Activated T-helper 2 cell treated with anti-CD3 and anti-CD28 coated beads, Interferon-gamma antibody, Interleukin-2, Interleukin-4, amounts not matched to agents 10 μg/mL and 5 μg/mL and 100 μg/mL, durations not matched to agents 14 hours and 24 hours and 36 hours (primary cell): ENCODE data around the gene RAB7A. TPM values are rescaled to one million over a fixed set of nuclear protein-coding genes. Genes with fewer than 3 reads are reported as not detected.
"Not testable (repeated sequence)": the region's sequence is repeated elsewhere in the genome, so short reads cannot be mapped to it uniquely, and the experiment has no call there.

ENCODE experiments used
- DNase-seq: peaks from one replicate; pipeline ENCODE4 v3.0.0; 2021; ENCODE audit warnings: low spot score
- H3K27ac Mint-ChIP-seq: one replicate; pipeline ENCODE4 v1.8.0; 2021; ENCODE audit warnings: mixed read lengths
- H3K27me3 Mint-ChIP-seq: one replicate; pipeline ENCODE4 v1.8.0; 2021; ENCODE audit warnings: low read depth, mixed read lengths
- H3K36me3 Mint-ChIP-seq: one replicate; pipeline ENCODE4 v1.8.0; 2021; ENCODE audit warnings: low read depth, mixed read lengths
- H3K4me1 Mint-ChIP-seq: one replicate; pipeline ENCODE4 v1.8.0; 2021; ENCODE audit warnings: low read depth, mixed read lengths
- H3K4me3 Mint-ChIP-seq: one replicate; pipeline ENCODE4 v1.8.0; 2021; ENCODE audit warnings: low read depth, mild to moderate bottlenecking, moderate library complexity, mixed read lengths
- H3K9me3 Mint-ChIP-seq: one replicate; pipeline ENCODE4 v1.8.0; 2021; ENCODE audit warnings: mixed read lengths
- intact Hi-C: fragments of 100-400 bp; cut with micrococcal nuclease; formaldehyde crosslinking; loops from one replicate; pipeline ENCODE4 v1.15.1; 2023
- total RNA-seq: library from RNA; stranded (reverse); gene quantifications from 2 replicates; pipeline ENCODE4 v1.2.3, GENCODE V29; 2022

The RAB7A gene
- total RNA-seq, 1 donor from 2014 or later = 322 TPM

- intact Hi-C loops = no loop called here
- Mint-ChIP-seq H3K36me3 (peaks cover 3% of the 10 kb centered on the region), H3K27me3 (no peaks in the 10 kb centered on the region), H3K4me1 (no peaks in the 10 kb centered on the region), H3K4me3 (no peak overlapping the region), H3K9me3 (no peaks in the 10 kb centered on the region), H3K27ac (no peak overlapping the region)
- no peak for DNase-seq
Measured at GRCh38 chr3:128824132-128824850, 98.3 kb downstream of the RAB7A start.

- no peaks in the 10 kb centered on the region for H3K9me3 Mint-ChIP-seq
- no peaks in the 10 kb centered on the region for H3K36me3 Mint-ChIP-seq
- intact Hi-C loops = no loop called here
- H3K27ac Mint-ChIP-seq = no peak overlapping the region
- H3K4me1 Mint-ChIP-seq = no peaks in the 10 kb centered on the region
- no peak for DNase-seq
- H3K4me3 Mint-ChIP-seq = no peak overlapping the region
- no peaks in the 10 kb centered on the region for H3K27me3 Mint-ChIP-seq
Measured at GRCh38 chr3:128825117-128825725, 99.2 kb downstream of the RAB7A start.

DNA sequence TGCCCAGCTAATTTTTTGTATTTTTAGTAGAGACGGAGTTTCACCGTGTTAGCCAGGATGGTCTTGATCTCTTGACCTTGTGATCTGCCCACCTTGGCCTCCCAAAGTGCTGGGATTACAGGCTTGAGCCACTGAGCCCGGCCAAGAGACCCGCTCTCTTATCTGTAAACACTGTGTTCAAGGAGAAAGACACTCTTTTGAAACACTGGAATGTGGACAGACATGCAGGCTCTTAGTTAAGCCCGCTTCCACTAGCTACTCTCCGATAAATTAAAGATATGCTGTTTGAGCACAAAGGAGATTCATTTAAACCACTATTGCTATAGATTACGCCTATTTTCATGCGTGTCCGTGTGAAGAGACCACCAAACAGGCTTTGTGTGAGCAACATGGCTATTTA is 103.1 kb downstream of the RAB7A start:
- H3K36me3 Mint-ChIP-seq, H3K9me3 Mint-ChIP-seq, intact Hi-C loops, H3K4me1 Mint-ChIP-seq, H3K27me3 Mint-ChIP-seq, H3K4me3 Mint-ChIP-seq, H3K27ac Mint-ChIP-seq, DNase-seq: not testable (repeated sequence)

- H3K9me3 Mint-ChIP-seq, intact Hi-C loops, H3K4me1 Mint-ChIP-seq, DNase-seq, H3K27me3 Mint-ChIP-seq, H3K4me3 Mint-ChIP-seq, H3K36me3 Mint-ChIP-seq, H3K27ac Mint-ChIP-seq: not testable (repeated sequence)
Measured at GRCh38 chr3:128829925-128830625, 104.1 kb downstream of the RAB7A start.

- intact Hi-C loops, H3K4me1 Mint-ChIP-seq, H3K27me3 Mint-ChIP-seq, H3K36me3 Mint-ChIP-seq, H3K27ac Mint-ChIP-seq, H3K4me3 Mint-ChIP-seq, H3K9me3 Mint-ChIP-seq, DNase-seq: not testable (repeated sequence)
Measured at GRCh38 chr3:128830762-128831161, 104.8 kb downstream of the RAB7A start.

GRCh38 chr3:128832979-128833378 is 107.0 kb downstream of the RAB7A start:
- H3K4me1 Mint-ChIP-seq, H3K4me3 Mint-ChIP-seq, H3K9me3 Mint-ChIP-seq, H3K36me3 Mint-ChIP-seq, H3K27me3 Mint-ChIP-seq, DNase-seq, intact Hi-C loops, H3K27ac Mint-ChIP-seq: not testable (repeated sequence)

- H3K9me3 Mint-ChIP-seq = no peaks in the 10 kb centered on the region
- DNase-seq = no peak
- H3K4me1 Mint-ChIP-seq = no peaks in the 10 kb centered on the region
- intact Hi-C loops = no loop called here
- H3K27ac Mint-ChIP-seq = no peak overlapping the region
- no peaks in the 10 kb centered on the region for H3K36me3 Mint-ChIP-seq
- no peaks in the 10 kb centered on the region for H3K27me3 Mint-ChIP-seq
- no peak overlapping the region for H3K4me3 Mint-ChIP-seq
Measured at GRCh38 chr3:128835096-128835495, 109.1 kb downstream of the RAB7A start.

DNA sequence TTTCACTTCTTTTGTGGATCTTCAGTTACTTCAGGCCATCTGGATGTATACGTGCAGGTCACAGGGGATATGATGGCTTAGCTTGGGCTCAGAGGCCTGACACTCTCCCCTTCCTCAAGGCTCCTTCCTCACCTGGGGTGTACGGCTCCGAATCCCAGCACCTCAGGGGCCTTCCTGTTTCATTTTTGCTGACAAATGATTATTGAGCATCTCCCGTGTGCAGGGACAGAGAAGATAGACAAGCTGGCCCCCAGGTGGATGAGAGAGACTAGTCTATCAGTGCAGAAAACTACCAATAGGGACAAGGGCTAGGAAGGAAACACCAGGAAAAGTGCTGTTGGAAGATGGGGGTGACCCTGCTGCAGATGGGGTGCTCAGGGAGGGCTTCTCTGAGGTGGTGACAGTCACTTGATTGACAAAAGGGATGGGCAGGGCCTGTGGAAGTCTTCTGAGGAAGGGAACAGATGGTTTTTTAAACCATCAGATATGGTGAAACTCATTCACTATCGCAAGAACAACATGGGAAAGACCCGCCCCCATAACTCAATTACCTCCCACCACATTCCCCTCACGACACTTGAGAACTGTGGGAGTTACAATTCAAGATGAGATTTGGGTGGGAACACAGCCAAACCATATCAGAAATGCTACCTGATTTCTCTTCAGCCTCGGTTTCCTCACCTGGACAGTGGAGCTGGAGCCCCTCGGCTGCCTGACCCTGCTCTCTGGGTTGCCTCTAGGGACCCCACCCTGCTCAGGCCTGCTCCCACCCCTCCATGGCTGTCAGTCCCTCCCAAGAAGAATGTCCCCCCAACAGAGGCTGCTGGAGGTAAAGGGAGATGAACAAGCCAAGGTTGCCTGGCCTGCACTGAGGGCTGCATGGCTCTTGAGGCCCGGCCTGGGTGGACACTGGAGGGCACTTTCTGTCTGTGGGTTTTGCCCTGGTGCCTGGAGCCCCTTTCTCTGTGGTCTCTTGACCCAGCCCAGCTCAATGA is 116.2 kb downstream of the RAB7A start:
- peaks cover 2% of the 10 kb centered on the region for H3K27me3 Mint-ChIP-seq
- no peaks in the 10 kb centered on the region for H3K36me3 Mint-ChIP-seq
- H3K27ac Mint-ChIP-seq = no peak overlapping the region
- no peak for DNase-seq
- peaks cover 18% of the 10 kb centered on the region for H3K4me1 Mint-ChIP-seq
- intact Hi-C loops = no loop called here
- no peak overlapping the region for H3K4me3 Mint-ChIP-seq
- H3K9me3 Mint-ChIP-seq = no peaks in the 10 kb centered on the region

GRCh38 chr3:128844502-128844901 is 118.5 kb downstream of the RAB7A start:
- no peak for DNase-seq
- Mint-ChIP-seq H3K4me3 (no peak overlapping the region), H3K27me3 (peaks cover 2% of the 10 kb centered on the region), H3K4me1 (peaks cover 18% of the 10 kb centered on the region), H3K9me3 (no peaks in the 10 kb centered on the region), H3K36me3 (no peaks in the 10 kb centered on the region), H3K27ac (no peak overlapping the region)
- intact Hi-C loops = no loop called here

GRCh38 chr3:128845119-128845777 is 119.3 kb downstream of the RAB7A start:
- no peak for DNase-seq
- peaks cover 18% of the 10 kb centered on the region for H3K4me1 Mint-ChIP-seq
- intact Hi-C loops = no loop called here
- no peaks in the 10 kb centered on the region for H3K9me3 Mint-ChIP-seq
- H3K4me3 Mint-ChIP-seq = peak overlapping the region; percentile 53
- H3K36me3 Mint-ChIP-seq = no peaks in the 10 kb centered on the region
- H3K27ac Mint-ChIP-seq = peak overlapping the region; percentile 67
- peaks cover 2% of the 10 kb centered on the region for H3K27me3 Mint-ChIP-seq

- H3K4me3 Mint-ChIP-seq = peak overlapping the region; percentile 51
- no peaks in the 10 kb centered on the region for H3K36me3 Mint-ChIP-seq
- intact Hi-C loops = loop anchor here (1.0 to 2.0 kb wide), 2 partner anchors 41 to 166 kb away; no protein-coding TSS in a partner anchor
- peak; percentile 78 for DNase-seq
- peaks cover 18% of the 10 kb centered on the region for H3K4me1 Mint-ChIP-seq
- H3K27me3 Mint-ChIP-seq = no peaks in the 10 kb centered on the region
- H3K9me3 Mint-ChIP-seq = no peaks in the 10 kb centered on the region
- H3K27ac Mint-ChIP-seq = peak overlapping the region; percentile 91
Measured at GRCh38 chr3:128845778-128846485, 119.9 kb downstream of the RAB7A start.
